NCI-H345 treated with DMSO at 0.1 percent for 48 hours (cell line): ENCODE measurements around the gene ZNF628.

Experiments
- DNase-seq: peaks from one replicate; lab custom pipeline; 2025; ENCODE audit not compliant: unreplicated experiment; lab: John Stamatoyannopoulos, UW

The ZNF628 gene

DNA sequence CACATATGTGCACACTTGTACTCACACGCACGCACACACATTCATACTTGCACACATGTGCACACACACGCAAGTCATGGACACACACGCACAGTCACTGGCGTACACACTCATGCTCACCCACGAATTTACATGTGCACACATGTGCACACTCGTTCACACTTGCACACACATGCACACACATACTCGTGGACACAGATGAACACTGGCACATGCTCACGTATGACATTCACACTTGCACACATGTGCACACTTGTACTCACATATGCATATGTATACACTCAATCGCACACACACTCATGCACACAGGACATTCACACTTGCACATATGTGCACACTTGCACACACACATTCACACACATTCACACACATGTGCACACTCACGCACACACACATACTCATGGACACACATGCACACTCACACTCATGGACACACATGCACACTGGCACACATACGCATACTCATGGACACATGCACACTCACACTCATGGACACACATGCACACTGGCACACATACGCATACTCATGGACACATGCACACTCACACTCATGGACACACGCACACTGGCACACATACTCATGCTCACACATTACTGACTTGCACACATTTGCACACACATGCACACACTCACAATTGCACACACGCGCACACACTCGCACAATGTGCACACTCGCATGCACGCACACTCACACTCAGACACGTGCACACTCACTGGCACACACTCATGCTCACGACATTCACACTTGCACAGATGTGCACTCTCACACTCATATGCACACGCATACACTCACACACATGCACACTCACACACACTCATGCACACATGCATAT is 51.0 kb downstream of the ZNF628 start:
- DNase-seq = no peak

- DNase-seq = peak; percentile 8
Observed at GRCh38 chr19:55528030-55528803, 51.8 kb downstream of the ZNF628 start.

GRCh38 chr19:55529636-55530234 is 53.3 kb downstream of the ZNF628 start:
- no peak for DNase-seq

- no peak for DNase-seq
Observed at GRCh38 chr19:55530996-55531395, 54.6 kb downstream of the ZNF628 start.
